Testis (tissue), 3 donors: ENCODE results near the gene ZNF579. TPM values are rescaled to one million over a fixed set of nuclear protein-coding genes. Genes with fewer than 3 reads are reported as not detected.
"Not testable (repeated sequence)": the region's sequence is repeated elsewhere in the genome, so short reads cannot be mapped to it uniquely, and the experiment has no call there.

Experiments
- DNase-seq: peaks from one replicate; pipeline ENCODE4 v3.0.0-alpha.2; 2019
- H3K27ac ChIP-seq, 2 donors: fragments of 200-600 bp; sonication (generic); one replicate each; pipeline ENCODE4 v1.5.1; 2019
- H3K27me3 ChIP-seq: fragments of 200-600 bp; sonication (generic); one replicate; pipeline ENCODE4 v1.5.1; 2019
- H3K36me3 ChIP-seq: fragments of 200-600 bp; sonication (generic); one replicate; pipeline ENCODE4 v1.5.1; 2017; ENCODE audit warnings: low read depth; ENCODE audit errors: missing control alignments
- H3K4me1 ChIP-seq: fragments of 200-600 bp; sonication (generic); one replicate; pipeline ENCODE4 v1.5.1; 2019
- H3K4me3 ChIP-seq, 2 donors: fragments of 200-600 bp; sonication (generic); one replicate each; pipeline ENCODE4 v1.5.1; 2017 to 2019
- H3K9me3 ChIP-seq: fragments of 200-600 bp; sonication (generic); one replicate; pipeline ENCODE4 v1.5.1; 2017
- CTCF ChIP-seq, 3 experiments: fragments of 450-650 bp in 2 of 3; fragments of 200-600 bp in 1 of 3; sonication (generic) in 1 of 3; IDR thresholded peaks; one replicate each; pipeline ENCODE4 v1.5.1; 2016 to 2019; ENCODE audit warnings: antibody characterized with exemption in 3 of 3, mild to moderate bottlenecking in 2 of 3, moderate library complexity in 1 of 3
- POLR2A ChIP-seq: fragments of 450-650 bp; IDR thresholded peaks from one replicate; pipeline ENCODE4 v1.6.1; 2017; ENCODE audit warnings: antibody characterized with exemption, mild to moderate bottlenecking, moderate library complexity
- WGBS, 2 donors: methylation state at CpG; one replicate each; pipeline ENCODE4 v1.1.5; 2018; 5-methylcytosine and 5-hydroxymethylcytosine counted together
- intact Hi-C: fragments of 100-400 bp; cut with DNase I; formaldehyde crosslinking; loops from one replicate; pipeline ENCODE4 v1.15.1; 2023; ENCODE audit warnings: low total_unique reads
- polyA plus RNA-seq: library from polyadenylated mRNA; stranded (reverse); fragments of 350-450 nt; fragmentation: Illumina TruSeq; extraction: RNeasy Lipid Tissue Mini Kit (QIAGEN cat#74804); gene quantifications from one replicate; pipeline ENCODE4 v1.2.3, GENCODE V29; 2014; ENCODE audit warnings: low read depth, low replicate concordance; ENCODE audit not compliant: insufficient read depth
- total RNA-seq, 2 donors: library from RNA; depleted of rRNA; stranded (reverse); fragments of >200 nt; gene quantifications; one replicate each; pipeline ENCODE4 v1.2.3, GENCODE V29; 2016

The ZNF579 gene
- total and polyA plus RNA-seq, 3 donors from 2014 or later = 4.0 to 7.2 (median 4.3) TPM

- Histone ChIP-seq H3K36me3 (no peaks in the 10 kb centered on the region), H3K27ac (no peak within 1 kb of the TSS), H3K27me3 (no peaks in the 10 kb centered on the region), H3K4me3 (no peak within 1 kb of the TSS), H3K9me3 (no peaks in the 10 kb centered on the region), H3K4me1 (no peaks in the 10 kb centered on the region)
- WGBS, 2 donors = 46 to 55% methylated on average over 13 to 14 of the region's 14 CpGs
- no peak for DNase-seq
- TF ChIP-seq CTCF (IDR thresholded peaks at IDR 0.05) (no peak), POLR2A (no peak)
- intact Hi-C loops = no loop called here
These were observed 43.5 kb downstream of the ZNF579 start, which contains the start of gene SBK2 for GRCh38 chr19:55536951-55537740. TSS of gene SBK2 (minus strand) at chr19:55537133. CDS start at chr19:55536294, 839 bp downstream.

DNA sequence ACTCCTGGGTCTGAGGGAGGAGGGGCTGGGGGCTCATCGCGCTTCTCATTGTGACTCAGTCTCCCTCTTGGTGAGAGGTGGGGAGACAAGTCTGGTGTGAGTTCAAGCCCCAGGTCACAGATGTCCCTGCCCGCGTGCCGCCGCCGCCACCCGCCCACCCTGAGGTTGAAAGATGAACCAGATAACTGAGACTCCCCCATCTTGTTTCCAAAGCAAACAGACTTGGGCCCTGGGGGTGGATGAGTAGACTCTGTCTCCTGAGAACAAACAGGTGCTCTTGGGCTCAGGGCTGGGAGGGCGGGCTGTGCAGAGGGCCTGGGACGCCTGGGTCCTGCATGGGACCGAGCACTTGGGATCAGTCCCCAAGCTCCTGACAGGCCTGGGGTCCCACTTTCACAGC is 44.3 kb downstream of the ZNF579 start:
- intact Hi-C loops = no loop called here
- Histone ChIP-seq H3K9me3 (no peaks in the 10 kb centered on the region), H3K27ac (no peak overlapping the region), H3K4me3 (no peak overlapping the region), H3K36me3 (no peaks in the 10 kb centered on the region), H3K4me1 (no peaks in the 10 kb centered on the region), H3K27me3 (no peaks in the 10 kb centered on the region)
- no peak for DNase-seq
- WGBS, 2 donors = 92% methylated on average over 11 of the region's 11 CpGs; no CpG with 5 or more reads in 1 of the 2 donors
- no peak for TF ChIP-seq CTCF (IDR thresholded peaks at IDR 0.05)
- TF ChIP-seq POLR2A = no peak

- TF ChIP-seq CTCF (IDR thresholded peaks at IDR 0.05) (no peak), POLR2A (no peak)
- H3K36me3 ChIP-seq = no peaks in the 10 kb centered on the region
- no peaks in the 10 kb centered on the region for H3K4me1 ChIP-seq
- no peak overlapping the region for H3K4me3 ChIP-seq
- H3K27ac ChIP-seq = no peak overlapping the region
- H3K9me3 ChIP-seq = no peaks in the 10 kb centered on the region
- no peaks in the 10 kb centered on the region for H3K27me3 ChIP-seq
- WGBS, 2 donors = 82 to 95% methylated on average over 14 to 22 of the region's 22 CpGs
- no peak for DNase-seq
- intact Hi-C loops = no loop called here
These were observed 44.7 kb downstream of the ZNF579 start for GRCh38 chr19:55535965-55536350.

GRCh38 chr19:55535173-55535964 is 45.3 kb downstream of the ZNF579 start:
- Histone ChIP-seq H3K4me3 (no peak overlapping the region), H3K4me1 (no peaks in the 10 kb centered on the region), H3K27me3 (no peaks in the 10 kb centered on the region), H3K9me3 (no peaks in the 10 kb centered on the region), H3K36me3 (no peaks in the 10 kb centered on the region), H3K27ac (no peak overlapping the region)
- WGBS, 2 donors = 82 to 83% methylated on average over 5 to 12 of the region's 12 CpGs
- TF ChIP-seq CTCF (IDR thresholded peaks at IDR 0.05) = no peak
- no peak for TF ChIP-seq POLR2A
- intact Hi-C loops = no loop called here
- no peak for DNase-seq

DNA sequence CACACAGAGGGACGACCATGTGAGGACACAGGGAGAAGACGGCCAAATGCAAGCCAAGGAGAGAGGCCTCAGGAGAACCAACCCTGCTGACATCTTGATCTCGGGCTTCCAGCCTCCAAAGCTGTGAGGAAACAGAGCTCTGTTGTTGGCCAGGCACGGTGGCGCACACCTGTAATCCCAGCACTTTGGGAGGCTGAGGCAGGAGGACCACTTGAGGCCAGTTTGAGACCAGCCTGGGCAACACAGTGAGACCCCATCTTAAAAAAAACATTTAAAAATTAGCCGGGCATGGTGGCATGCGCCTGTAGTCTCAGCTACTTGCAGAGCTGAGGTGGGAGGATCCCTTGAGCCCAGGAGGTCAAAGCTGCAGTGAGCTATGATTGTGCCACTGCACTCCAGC is 46.4 kb downstream of the ZNF579 start:
- WGBS, 2 donors = 92 to 93% methylated on average over 7 of the region's 7 CpGs
- intact Hi-C loops = not testable (repeated sequence)

More for the DNA sequence above, 46.4 kb downstream of the ZNF579 start:
- not testable (repeated sequence) for H3K27ac ChIP-seq, H3K27me3 ChIP-seq, H3K9me3 ChIP-seq, DNase-seq, H3K36me3 ChIP-seq, H3K4me3 ChIP-seq, H3K4me1 ChIP-seq
